Dermis blood vessel endothelial cell (primary cell): ENCODE data around the gene ZNF430. TPM values are rescaled to one million over a fixed set of nuclear protein-coding genes. Genes with fewer than 3 reads are reported as not detected.

Source experiments
- total RNA-seq: library from RNA; depleted of rRNA; stranded (reverse); fragments of >200 nt; gene quantifications from 2 replicates; pipeline ENCODE4 v1.2.3, GENCODE V29; 2014

ZNF430 gene
- total RNA-seq, 1 donor from 2014 or later: 15.8 TPM

Other genes with a start within 250 kb of the ZNF430 start
- 2.5 and 3.9 TPM in 2 replicates for gene ZNF66, start 244.4 kb upstream of the ZNF430 start, total RNA-seq
- 9.7 and 12.8 TPM in 2 replicates for gene ZNF85, start 97.4 kb upstream of the ZNF430 start, total RNA-seq
- gene ZNF714, start 61.5 kb downstream of the ZNF430 start, total RNA-seq: 10.7 and 13.6 TPM in 2 replicates
- 6.5 and 6.6 TPM in 2 replicates for gene ZNF431, start 121.4 kb downstream of the ZNF430 start, total RNA-seq